Ovary (tissue), 9 donors: ENCODE measurements around the gene CCRL2. TPM values are rescaled to one million over a fixed set of nuclear protein-coding genes. Genes with fewer than 3 reads are reported as not detected.

ENCODE experiments used
- DNase-seq, 5 donors: peaks; one replicate each; pipeline ENCODE4 v3.0.0-alpha.2; 2019 to 2020
- H3K27ac ChIP-seq, 2 donors: fragments of 200-600 bp; one replicate each; pipeline versions ENCODE4 v1.5.1 to v1.8.0; 2019 to 2022
- H3K27me3 ChIP-seq: fragments of 200-600 bp; one replicate; pipeline ENCODE4 v1.8.0; 2022
- H3K36me3 ChIP-seq: fragments of 200-600 bp; sonication (generic); one replicate; pipeline ENCODE4 v1.5.1; 2019
- H3K4me1 ChIP-seq: one replicate; pipeline ENCODE4 v1.8.1; 2013; ENCODE audit warnings: mild to moderate bottlenecking, moderate library complexity; ENCODE audit not compliant: insufficient read depth
- H3K4me3 ChIP-seq: fragments of 200-600 bp; sonication (generic); one replicate; pipeline ENCODE4 v1.5.1; 2017
- H3K9me3 ChIP-seq, 2 donors: fragments of 200-600 bp in 1 of 2; sonication (generic) in 1 of 2; one replicate each; pipeline versions ENCODE4 v1.5.1 to v1.8.1; 2013 to 2019; ENCODE audit warnings: mild to moderate bottlenecking in 1 of 2, moderate library complexity in 1 of 2
- CTCF ChIP-seq, 3 donors: fragments of 450-650 bp in 2 of 3; fragments of 200-600 bp in 1 of 3; IDR thresholded peaks; one replicate each; pipeline versions ENCODE4 v1.5.1 to v1.8.0; 2016 to 2022; ENCODE audit warnings: antibody characterized with exemption in 3 of 3, mild to moderate bottlenecking in 1 of 3
- EP300 ChIP-seq: sonication (generic); formaldehyde crosslinking; IDR thresholded peaks from one replicate; pipeline ENCODE4 v1.6.1; 2017; ENCODE audit warnings: antibody characterized with exemption
- POLR2A ChIP-seq: fragments of 450-650 bp; IDR thresholded peaks from one replicate; pipeline ENCODE4 v1.6.1; 2017; ENCODE audit warnings: antibody characterized with exemption, mild to moderate bottlenecking, moderate library complexity
- WGBS, 3 donors: extraction: QIAGEN DNeasy Blood & Tissue Kit in 1 of 3; methylation state at CpG; one replicate each; pipeline versions ENCODE4 v1.1.5 to v1.1.7; 2013 to 2017; 5-methylcytosine and 5-hydroxymethylcytosine counted together
- intact Hi-C, 4 donors: fragments of 100-400 bp; cut with DNase I; formaldehyde crosslinking; loops; one replicate each; pipeline versions ENCODE4 v1.11.0 to v1.15.1; 2022 to 2023
- polyA plus RNA-seq, 2 donors: library from polyadenylated mRNA; stranded (reverse); fragments of 200-250 nt in 1 of 2; fragments of 350-450 nt in 1 of 2; fragmentation: Illumina TruSeq in 1 of 2; extraction: RNeasy Lipid Tissue Mini Kit (QIAGEN cat#74804) in 1 of 2; gene quantifications; one replicate each; pipeline ENCODE4 v1.2.3, GENCODE V29; 2013 to 2014
- total RNA-seq, 7 donors: library from RNA; depleted of rRNA in 2 of 7; stranded (reverse); fragments of >200 nt in 2 of 7; fragmentation: NEBNext Ultra II Directional in 3 of 7; extraction: Animal tissue kit (Norgen Biotek cat#: 25700) in 3 of 7; gene quantifications; one replicate each; pipeline versions ENCODE4 v1.1.0 to v1.2.4, GENCODE V29; 2016 to 2023
- donor health status: DM: no; HTN: no; CAD: no; lungs with moderate emphysema.
- donor health status: DM: no; HTN: no; CAD: no.
- donor health status: Bipolar disorder and iron deficiency.
- donor health status: DM: yes; HTN: yes; CAD: no.
- donor health status: DM: no; HTN: no; CAD: no.
- donor health status: DM: yes; HTN: yes; CAD: no.

Gene CCRL2
- total and polyA plus RNA-seq, 9 donors, result 0.72 to 5.4 (median 1.1) TPM; not detected in 1

- TF ChIP-seq POLR2A (no peak), CTCF (IDR thresholded peaks at IDR 0.05) (no peak), EP300 (no peak)
- Histone ChIP-seq H3K9me3 (no peaks in the 10 kb centered on the region), H3K4me1 (no peaks in the 10 kb centered on the region), H3K27me3 (no peaks in the 10 kb centered on the region), H3K36me3 (no peaks in the 10 kb centered on the region), H3K4me3 (no peak overlapping the region), H3K27ac (no peak overlapping the region)
- no peak for DNase-seq
- 79 to 84% (median 84%) methylated on average over 3 of the region's 3 CpGs for WGBS, 3 donors
- intact Hi-C loops, result no loop called here
Observed at GRCh38 chr3:46438831-46439230, 31.8 kb downstream of the CCRL2 start.

GRCh38 chr3:46440531-46441294 is 33.7 kb downstream of the CCRL2 start:
- no peak for DNase-seq
- Histone ChIP-seq H3K27ac (no peak overlapping the region), H3K4me3 (no peak overlapping the region), H3K36me3 (no peaks in the 10 kb centered on the region), H3K27me3 (no peaks in the 10 kb centered on the region), H3K4me1 (no peaks in the 10 kb centered on the region), H3K9me3 (no peaks in the 10 kb centered on the region)
- intact Hi-C loops, result no loop called here
- 76 to 78% (median 77%) methylated on average over 4 of the region's 4 CpGs for WGBS, 3 donors
- TF ChIP-seq EP300 (no peak), CTCF (IDR thresholded peaks at IDR 0.05) (no peak), POLR2A (no peak)

GRCh38 chr3:46442576-46443530 is 35.8 kb downstream of the CCRL2 start:
- 53 to 71% (median 68%) methylated on average over 16 of the region's 16 CpGs for WGBS, 3 donors
- DNase-seq, result peak in 1 of 5 donors; percentile 50
- H3K27me3 ChIP-seq, result no peaks in the 10 kb centered on the region
- H3K4me3 ChIP-seq, result no peak overlapping the region
- no peaks in the 10 kb centered on the region for H3K36me3 ChIP-seq
- TF ChIP-seq POLR2A (no peak), CTCF (IDR thresholded peaks at IDR 0.05) (peak in 1 of 3 donors; percentile 14)
- intact Hi-C loops, result no loop called here
- no peaks in the 10 kb centered on the region for H3K9me3 ChIP-seq
- no peak overlapping the region for H3K27ac ChIP-seq
- H3K4me1 ChIP-seq, result no peaks in the 10 kb centered on the region

- no peak overlapping the region for H3K4me3 ChIP-seq
- no peaks in the 10 kb centered on the region for H3K4me1 ChIP-seq
- intact Hi-C loops, result no loop called here
- H3K36me3 ChIP-seq, result no peaks in the 10 kb centered on the region
- H3K27ac ChIP-seq, result no peak overlapping the region
- H3K9me3 ChIP-seq, result no peaks in the 10 kb centered on the region
- no peak for DNase-seq
- TF ChIP-seq POLR2A, result no peak
- WGBS, 3 donors, result 48 to 60% (median 49%) methylated on average over 5 of the region's 5 CpGs
- H3K27me3 ChIP-seq, result no peaks in the 10 kb centered on the region
Observed at GRCh38 chr3:46447228-46447985, 40.3 kb downstream of the CCRL2 start.
